Kidney glomerular epithelial cell (primary cell): ENCODE data around the gene BCAN.
"Not testable (repeated sequence)": the region's sequence is repeated elsewhere in the genome, so short reads cannot be mapped to it uniquely, and the experiment has no call there.

Experiments
- DNase-seq: peaks from one replicate; lab custom pipeline; 2025; lab: John Stamatoyannopoulos, UW

Gene BCAN

DNA sequence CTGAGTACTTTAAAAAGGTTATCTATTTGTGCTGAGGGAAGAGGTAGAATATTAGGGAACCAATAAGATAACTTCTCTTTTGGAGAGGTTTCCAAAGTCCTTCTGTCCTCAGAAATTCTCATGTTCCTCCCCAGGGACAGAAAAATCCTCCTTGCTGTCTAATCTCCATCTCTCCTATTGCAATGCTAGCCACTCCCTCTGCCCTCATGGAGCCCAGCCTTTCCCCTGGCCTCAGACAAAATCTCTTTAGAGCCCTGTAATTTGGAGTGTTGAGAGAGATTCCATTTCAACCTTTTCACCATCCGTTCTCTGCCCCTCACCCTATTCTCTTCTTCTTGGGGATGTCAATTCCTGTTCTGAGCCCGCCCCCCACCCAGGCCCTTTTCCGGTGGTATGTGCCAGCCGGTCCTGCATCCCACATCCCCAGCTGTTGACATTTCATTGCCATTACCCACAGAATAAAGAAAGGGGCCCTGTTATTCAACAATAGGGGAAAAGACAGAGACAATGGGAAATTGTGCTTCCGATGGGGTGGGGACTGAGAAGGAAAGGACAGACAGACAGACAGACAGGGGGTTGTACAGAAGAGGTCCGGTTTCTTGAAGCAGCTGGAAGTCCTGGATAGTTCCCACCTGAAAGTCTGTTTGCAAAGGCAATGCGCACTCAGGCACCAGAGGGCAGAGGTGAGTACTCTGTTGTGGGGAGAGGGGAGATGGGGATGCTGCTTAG, 22.9 kb upstream of the BCAN start, which contains the start of gene HAPLN2:
HAPLN2 (plus strand) TSS at position 563 of the 729 bp plus-strand sequence. CDS start 4,076 bp downstream, outside the sequence.
- DNase-seq = no peak

DNA sequence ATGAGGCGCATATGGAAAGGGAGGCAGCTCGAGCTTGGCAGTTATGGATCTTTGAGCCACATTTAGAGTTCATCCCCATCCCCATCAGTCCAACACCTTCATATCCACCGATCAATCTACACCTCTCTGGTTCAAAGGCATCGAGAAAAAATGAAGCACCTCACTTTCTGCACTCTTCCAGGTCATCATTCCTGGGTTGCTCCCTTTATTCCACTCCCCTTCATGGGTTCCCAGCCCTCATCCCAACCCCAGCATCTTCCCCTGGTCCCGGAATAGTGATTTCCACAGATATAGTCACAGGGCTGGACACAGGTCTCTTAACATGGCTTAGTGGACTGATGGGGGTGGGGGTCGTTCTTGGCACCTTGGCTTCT, 22.3 kb upstream of the BCAN start:
- DNase-seq = no peak

DNA sequence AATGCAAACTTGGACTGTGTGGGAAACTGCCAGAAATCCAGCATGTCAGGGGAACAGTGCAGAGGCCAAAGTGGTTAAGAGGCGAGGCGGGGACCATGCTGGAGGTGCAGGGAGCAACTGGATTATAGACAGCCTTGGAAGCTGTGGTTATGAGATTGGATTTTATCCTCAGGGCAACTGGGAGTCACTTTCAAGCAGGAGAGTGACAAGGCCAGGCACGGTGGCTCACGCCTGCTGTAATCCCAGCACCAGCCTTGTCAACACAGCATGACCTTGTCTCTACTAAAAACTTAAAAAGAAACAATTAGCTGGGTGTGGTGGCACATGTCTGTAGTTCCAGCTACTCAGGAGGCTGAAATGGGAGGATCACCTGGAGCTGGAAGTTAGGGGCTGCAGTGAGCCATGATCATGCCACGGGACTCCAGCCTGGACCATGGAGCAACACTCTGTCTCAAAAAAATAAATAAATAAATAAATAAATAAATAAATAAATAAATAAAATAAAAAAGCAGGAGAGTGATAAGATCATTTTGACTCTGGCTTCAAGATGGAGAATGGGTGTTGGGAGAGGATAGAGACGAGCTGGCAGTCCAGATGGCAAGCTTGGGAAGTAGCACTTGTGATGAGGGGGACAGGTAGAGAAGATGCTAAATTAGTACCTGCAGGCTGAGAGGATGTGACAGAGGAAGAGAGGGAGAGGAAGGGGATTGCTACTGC, 19.2 kb upstream of the BCAN start:
- no peak for DNase-seq

DNA sequence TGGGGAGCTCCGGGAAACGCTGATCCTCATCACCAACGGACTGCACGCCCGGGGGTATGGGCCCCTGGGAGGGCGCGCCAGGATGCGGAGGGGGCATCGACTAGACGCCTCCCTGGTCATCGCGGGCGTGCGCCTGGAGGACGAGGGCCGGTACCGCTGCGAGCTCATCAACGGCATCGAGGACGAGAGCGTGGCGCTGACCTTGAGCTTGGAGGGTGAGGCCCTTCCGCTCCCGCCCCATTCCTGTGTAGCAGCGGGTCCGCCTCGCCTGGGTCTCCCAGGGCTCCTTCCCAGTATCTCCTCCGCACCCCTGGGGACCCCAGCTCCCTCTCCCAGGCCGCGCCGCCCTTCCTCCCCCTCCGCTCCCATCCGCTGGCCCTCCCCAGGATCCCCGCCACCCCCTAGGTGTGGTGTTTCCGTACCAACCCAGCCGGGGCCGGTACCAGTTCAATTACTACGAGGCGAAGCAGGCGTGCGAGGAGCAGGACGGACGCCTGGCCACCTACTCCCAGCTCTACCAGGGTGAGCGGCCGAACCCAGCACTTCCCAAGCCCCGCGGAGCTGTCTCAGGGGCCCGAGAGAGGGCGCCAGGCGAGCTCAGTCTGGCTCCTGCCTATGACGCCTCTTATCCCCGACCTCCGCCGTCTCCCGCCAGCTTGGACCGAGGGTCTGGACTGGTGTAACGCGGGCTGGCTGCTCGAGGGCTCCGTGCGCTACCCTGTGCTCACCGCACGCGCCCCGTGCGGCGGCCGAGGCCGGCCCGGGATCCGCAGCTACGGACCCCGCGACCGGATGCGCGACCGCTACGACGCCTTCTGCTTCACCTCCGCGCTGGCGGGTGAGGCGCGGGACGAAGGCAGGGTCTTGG, 17.7 kb upstream of the BCAN start:
- no peak for DNase-seq

DNA sequence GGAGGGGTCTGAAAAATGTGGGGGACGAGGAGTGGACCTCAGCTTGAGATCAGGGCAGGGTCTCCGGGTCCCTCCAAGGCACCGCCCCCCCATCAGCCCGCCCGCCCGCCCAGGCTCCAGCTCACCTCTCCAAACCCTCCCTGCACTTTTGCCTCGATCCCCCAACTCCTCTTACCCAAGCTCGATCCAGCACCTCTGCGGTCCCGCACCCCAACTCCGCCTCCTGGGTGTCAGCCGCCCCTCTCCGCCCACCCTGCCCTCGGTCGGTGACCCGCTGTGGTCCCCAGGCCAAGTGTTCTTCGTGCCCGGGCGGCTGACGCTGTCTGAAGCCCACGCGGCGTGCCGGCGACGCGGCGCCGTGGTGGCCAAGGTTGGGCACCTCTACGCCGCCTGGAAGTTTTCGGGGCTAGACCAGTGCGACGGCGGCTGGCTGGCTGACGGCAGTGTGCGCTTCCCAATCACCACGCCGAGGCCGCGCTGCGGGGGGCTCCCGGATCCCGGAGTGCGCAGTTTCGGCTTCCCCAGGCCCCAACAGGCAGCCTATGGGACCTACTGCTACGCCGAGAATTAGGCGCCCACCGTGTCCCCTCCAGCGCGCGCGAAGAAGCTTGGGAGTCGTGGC, 17.0 kb upstream of the BCAN start:
- DNase-seq = no peak

DNA sequence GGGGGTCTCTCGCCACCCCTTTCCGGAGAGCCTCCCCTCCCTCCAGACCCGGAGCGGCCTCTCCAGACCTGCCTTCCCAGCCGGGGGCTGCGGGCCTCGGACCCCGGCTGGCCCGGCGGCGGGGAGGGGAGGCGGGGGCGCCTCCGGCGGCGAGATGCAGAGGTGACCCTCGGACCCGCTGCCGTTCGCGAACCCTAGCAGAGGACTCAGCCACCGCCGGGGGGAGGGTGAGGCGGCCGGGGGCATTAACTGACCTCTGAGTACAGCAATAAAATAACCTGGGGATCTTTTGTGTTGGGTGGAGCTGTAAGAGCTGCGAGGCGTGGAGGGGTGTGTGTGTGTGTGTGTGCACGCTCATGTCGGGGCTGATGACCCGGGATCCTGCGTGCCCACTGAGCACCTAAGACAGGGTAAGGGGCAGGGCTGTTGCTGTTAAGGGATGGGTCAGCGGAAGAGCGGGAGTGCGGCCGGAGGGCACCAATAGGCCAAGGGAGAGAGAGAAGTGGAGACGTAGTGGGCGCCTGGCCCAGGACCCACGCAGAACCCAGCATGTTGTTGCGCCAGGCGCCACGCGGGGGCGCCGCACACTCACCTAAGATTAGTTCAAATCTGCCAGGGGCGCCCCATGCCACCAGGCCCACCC, 16.4 kb upstream of the BCAN start:
- DNase-seq = no peak

DNA sequence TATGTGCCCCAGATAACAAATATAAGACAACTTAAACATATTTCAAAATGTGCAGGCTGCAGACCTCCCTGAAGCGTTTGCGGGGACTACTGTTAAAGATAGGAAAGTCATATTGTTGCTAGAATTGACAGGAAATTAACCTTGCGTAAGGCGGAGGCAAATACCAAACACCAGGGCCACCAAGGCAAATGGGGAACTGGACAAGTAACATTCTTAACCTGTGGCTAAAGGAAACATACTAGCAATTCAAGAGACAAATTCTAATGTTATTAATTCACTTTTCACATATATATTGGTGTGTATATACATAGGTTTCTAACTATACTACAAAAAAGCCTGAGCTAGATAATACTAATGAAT, 15.9 kb upstream of the BCAN start:
- DNase-seq = no peak

DNA sequence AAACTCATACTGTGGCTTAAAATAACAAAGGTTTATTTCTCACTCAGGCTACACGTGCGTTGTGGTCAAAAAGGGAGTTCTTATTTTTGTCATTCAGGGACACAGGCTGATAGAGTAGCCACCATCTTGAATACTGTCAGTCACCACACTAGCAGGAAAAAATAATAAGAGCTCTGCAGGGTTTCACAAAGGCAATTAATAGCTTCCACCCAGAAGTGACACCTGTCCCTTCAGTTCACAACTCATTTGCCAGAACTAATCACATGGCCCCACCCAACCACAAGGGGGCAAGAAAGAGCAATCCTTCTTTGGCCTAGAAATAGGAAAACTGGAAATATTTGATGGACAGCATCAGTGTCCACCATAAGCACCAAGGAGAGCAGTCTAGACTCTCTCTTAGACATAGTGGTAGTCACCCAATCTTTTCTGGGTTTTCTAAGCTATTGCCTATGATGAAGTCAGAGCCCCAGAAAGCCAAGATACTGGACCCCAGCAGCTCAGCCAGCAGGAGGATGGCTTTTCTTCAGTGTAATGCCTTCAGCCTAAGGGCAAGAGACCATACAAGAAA, 14.5 kb upstream of the BCAN start:
- no peak for DNase-seq

DNA sequence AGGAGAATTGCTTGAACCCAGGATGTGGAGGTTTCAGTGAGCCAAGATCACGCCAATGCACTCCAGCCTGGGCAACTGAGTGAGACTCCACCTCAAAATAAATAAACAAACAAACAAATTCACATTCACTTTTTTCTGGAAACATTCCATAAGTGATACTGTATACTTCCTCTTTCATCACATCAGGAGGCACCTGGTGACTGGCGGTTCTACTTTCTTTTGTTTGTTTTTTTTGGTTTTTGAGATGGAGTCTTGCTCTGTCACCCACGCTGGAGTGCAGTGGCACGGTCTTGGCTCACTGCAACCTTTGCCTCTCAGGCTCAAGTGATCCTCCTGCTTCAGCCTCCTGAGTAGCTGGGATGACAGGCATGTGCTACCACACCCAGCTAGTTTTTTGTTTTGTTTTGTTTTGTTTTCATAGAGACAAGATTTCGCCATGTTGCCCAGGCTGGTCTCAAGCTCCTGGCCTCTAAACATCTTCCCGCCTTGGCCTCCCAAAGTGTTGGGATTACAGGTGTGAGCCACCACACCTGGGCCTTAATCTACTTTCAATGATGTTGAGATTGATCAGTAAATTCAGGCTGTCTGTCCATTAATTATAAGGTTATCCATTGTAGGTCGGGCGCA, 12.0 kb upstream of the BCAN start:
- no peak for DNase-seq

DNA sequence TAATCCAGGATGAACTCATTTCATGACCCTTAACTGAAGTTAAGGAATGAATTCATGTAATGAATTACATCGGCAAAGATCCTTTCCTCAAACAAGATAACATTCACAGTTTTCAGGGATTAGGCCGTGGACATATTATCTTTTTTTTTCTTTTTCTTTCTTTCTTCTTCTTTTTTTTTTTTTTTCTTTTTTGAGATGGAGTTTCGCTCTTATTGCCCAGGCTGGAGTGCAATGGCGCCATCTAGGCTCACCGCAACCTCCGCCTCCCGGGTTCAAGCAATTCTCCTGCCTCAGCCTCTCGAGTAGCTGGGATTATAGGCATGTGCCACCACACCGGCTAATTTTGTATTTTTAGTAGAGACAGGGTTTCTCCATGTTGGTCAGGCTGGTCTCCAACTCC, 10.8 kb upstream of the BCAN start:
- not testable (repeated sequence) for DNase-seq

DNA sequence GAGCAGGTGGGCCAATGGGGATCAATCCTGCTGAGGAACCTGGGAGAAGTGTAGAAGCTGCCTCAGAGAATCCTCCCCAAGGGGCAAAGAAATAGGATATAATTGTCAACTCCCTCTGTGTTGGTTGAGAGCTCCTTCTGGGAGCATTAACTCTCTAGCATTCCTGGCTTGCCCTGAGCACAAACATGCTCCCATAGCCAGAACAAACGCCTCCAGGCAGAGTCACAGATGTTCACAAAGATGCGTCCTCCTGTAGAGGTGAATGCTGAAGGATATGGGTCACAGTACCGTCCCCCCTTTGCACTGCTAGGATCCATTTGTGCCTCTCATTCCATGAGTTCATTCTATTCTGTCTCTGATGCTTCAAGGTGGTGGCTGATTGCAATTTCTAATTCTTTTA, 9.6 kb upstream of the BCAN start:
- no peak for DNase-seq

DNA sequence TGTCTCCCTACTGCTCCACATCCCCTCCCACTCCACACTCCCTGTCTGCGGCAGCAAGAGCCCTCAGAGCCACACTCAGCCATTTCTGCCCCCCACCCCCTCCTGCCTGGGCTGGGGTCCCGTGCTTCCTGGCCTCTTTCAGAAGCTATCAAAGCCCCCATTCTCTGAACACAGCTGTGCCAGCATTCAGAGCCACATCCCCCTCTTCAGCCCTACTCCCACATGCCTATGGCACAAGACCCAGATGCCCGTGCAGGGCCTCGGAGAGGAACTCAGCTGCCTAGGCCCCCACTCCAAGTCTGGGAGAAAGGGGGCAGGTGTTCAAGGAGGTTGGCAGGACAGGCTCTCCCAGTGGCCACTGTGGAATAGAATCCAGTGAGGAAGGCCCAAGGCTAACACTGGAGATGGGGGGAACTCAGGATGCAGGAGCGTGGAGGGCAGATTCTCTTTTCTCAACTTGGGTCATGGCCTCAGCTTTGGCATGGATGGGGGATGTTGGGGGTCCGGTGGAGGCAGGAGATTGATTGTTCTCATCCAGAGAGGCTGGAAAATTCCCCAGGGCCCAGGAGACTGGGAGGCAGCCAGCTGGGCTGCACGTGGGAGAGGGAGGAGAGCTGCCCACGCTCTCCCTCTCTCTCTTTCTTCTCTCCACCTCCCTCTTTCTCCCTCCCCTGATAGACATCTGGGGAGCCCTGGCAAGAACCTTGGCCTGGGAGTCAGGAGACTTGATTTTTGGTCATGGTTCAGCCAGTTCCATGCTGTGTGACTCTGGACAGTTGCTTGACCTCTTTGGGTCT, 3.5 kb upstream of the BCAN start:
- DNase-seq = no peak

DNA sequence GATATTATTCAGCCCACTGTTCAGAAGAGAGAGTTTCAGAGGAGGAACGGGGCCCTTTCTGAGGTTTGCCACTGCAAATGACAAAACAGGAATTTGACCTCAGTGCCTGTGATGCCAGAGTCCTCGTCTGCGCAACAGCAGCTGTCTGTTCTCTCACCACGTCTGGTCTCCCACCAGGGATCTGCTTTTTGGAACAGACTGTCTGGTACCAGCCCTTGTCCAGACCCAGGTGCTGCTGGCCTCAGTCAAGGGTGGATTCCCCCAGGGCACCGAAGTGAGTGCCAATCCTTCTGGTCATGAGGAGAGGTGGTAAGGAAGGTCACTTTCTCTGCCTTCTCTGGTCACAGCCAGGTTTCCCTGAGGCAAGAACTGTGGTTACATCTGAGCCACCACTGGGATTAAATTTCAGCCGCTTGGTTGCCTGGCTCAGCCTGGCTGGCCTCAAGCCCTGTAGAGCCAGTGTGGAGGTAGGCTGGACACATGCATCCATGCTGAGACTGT, 2.3 kb upstream of the BCAN start:
- no peak for DNase-seq

DNA sequence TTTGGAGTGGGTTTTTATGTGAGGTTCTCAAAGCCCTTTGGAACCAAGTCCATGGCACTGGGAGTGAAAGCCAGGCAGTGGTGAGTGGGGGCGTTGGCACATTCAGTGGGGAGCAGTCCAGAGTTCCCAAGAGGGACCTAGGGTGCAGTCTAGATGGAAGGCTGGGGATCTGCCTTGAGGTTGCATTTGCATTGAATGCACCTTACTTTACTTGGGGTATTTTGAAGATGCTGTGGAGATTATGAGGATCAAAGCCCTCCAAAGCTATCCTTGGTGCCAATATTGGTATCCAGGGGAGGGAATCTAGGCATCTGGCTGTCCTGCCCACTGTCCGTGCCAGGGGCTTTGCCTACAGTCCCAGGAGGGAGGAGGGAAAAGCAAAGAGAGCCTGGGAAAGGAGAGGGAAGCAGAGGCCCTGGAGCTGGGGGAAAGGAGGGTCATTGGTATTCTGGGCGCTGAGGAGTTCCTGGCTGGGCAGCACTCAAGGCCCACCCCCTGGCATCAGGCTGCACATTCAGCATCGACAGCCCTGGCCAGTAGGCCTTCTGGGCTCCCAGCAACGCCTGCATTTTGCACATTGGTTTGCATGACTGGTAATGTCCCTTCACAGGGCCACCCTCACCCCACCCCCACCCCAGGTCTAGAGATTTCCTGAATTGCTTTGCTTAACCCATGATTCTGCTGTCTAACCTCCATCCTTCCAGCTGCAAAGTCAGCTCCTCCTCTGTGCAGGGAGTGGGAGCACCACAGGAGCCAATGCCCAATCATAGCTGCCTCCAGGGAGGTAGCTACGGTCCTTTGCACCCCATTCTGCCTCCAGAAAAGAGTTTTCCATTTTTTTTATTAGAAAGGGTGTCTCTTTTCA, 843 bp upstream of the BCAN start:
- DNase-seq = no peak

DNA sequence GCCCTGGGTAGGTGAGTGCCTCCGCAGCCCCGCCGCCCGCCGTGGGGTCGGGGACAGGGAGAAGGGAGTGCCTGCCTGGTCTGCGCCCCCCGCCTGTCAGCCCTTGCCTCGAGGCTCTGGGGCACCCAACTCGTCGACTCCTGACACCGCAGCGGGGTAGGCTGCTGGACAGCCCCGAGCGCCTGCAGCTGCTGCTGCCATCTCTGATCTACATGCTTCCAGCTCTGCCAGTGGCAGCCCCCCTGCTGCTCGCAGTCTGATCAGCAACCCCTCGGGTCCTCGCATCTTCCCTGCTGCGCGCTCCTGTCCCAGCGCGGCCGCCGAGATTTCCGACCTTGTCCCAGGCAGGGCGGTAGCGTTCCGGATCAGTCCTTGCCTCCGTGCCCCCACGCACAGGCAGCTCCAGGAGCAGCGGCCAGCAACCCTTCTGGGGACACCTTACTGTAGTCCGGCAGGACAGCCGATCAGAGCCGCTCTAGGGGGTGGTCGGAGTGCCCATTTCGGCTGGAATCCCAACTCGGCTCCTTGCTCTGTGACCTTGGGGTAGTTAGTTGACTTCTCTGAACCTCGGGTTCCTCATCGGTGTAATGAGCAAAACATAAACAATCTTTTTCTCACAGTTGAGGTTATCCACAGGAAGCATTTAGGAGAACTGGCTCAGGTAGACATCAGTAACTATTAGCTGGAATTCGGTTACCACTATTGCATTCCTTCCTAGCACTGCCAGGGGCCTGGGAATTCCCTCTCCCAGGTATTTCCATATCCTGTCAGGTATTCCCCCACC, 540 bp downstream of the BCAN start:
- no peak for DNase-seq

DNA sequence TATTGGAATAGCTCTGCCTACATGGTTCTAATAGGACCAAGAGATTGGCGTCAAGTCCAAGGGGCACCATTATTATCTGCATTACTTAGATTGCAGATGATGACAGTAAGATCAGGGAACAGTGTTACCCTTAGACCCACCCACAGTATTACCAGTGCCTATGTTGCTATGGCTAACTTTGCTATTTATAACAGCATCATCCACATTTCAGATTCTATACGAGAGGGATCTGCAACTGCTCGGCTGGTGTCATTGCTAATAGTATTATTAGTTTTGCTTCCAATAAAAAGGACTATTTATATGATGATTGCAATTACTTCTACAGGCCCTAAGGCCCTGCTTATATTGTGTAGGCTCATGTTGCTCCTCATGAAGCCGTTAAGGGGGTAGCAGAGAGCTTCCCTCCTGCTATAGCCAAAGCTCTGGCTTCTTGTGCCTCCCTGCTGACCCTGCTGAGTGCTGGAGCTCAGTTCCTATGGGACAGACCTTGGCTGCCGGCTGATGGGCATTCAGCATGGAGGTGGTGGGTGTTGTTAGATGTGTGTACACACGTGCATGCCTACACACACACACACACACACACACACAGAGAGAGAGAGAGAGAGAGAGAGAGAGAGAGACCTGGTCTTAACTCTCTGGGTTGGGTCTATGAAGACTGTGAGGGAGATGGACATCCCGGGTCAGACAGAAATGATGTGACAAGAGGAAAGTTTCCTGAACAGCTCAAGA, 1.3 kb downstream of the BCAN start:
- no peak for DNase-seq

DNA sequence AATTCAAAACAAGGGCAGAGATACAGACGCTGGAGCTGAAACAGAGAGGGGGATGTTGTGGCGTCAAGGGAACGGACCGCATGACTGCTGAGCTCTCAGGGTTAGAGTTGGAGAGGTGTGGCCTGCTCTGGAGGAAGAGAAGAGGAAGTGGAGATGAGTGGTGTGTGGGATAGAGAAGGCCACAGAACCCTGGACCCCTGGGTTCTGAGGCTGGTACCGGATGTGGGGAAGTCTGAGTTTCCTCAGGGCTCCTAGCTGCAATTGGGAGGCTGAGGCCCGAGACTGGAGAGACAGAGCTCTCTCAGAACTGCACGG, 1.8 kb downstream of the BCAN start:
- no peak for DNase-seq

DNA sequence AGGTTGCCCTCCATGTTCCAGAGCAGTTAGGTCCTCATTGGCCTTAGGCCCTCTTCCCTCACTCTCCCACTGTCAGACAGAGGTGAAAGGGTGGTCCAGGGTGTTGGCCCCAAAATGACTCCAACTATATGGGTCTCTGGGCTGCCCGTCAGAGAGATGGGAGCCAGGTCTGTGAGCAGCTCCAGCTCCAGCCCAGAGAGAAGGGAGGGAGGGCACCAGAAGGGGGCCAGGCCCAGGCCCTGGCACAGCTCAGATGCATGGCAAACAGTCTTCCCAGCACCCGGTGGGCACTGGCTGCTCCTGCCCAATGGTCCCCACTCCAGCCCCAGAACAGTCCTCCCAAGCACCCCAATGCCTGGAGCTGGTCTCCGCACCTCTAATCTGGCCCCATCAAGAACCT, 2.2 kb downstream of the BCAN start:
- DNase-seq = no peak
